Glutamatergic neuron (in vitro differentiated cells): ENCODE data around the gene IKBKE. TPM values are rescaled to one million over a fixed set of nuclear protein-coding genes. Genes with fewer than 3 reads are reported as not detected.

Experiments used
- DNase-seq: peaks from one replicate; pipeline ENCODE4 v3.0.0; 2022
- H3K27ac Mint-ChIP-seq: one replicate; pipeline ENCODE4 v1.8.0; 2020; ENCODE audit warnings: mild to moderate bottlenecking, mixed read lengths, inconsistent platforms; ENCODE audit not compliant: unreplicated experiment
- H3K27me3 Mint-ChIP-seq: one replicate; pipeline ENCODE4 v1.8.0; 2020; ENCODE audit warnings: mild to moderate bottlenecking, moderate library complexity, mixed read lengths, inconsistent platforms; ENCODE audit not compliant: unreplicated experiment
- H3K36me3 Mint-ChIP-seq: one replicate; pipeline ENCODE4 v1.8.0; 2020; ENCODE audit warnings: mild to moderate bottlenecking, mixed read lengths, inconsistent platforms; ENCODE audit not compliant: unreplicated experiment
- H3K4me1 Mint-ChIP-seq: one replicate; pipeline ENCODE4 v1.8.0; 2020; ENCODE audit warnings: mild to moderate bottlenecking, low read depth, mixed read lengths, inconsistent platforms; ENCODE audit not compliant: unreplicated experiment
- H3K4me3 Mint-ChIP-seq: one replicate; pipeline ENCODE4 v1.8.0; 2020; ENCODE audit warnings: mild to moderate bottlenecking, mixed read lengths, inconsistent platforms; ENCODE audit not compliant: unreplicated experiment
- H3K9me3 Mint-ChIP-seq: one replicate; pipeline ENCODE4 v1.8.0; 2020; ENCODE audit warnings: mild to moderate bottlenecking, moderate library complexity, mixed read lengths, inconsistent platforms; ENCODE audit not compliant: unreplicated experiment
- total RNA-seq: library from RNA; stranded (reverse); fragmentation: NEBNext Ultra II Directional; extraction: Animal tissue kit (Norgen Biotek cat#: 25700); gene quantifications from one replicate; pipeline ENCODE4 v1.2.1, GENCODE V29; 2021; ENCODE audit not compliant: unreplicated experiment
- TF ChIP-seq, protein P1 (sequence below): fragments of 200-600 bp; sonication (generic); IDR thresholded peaks from one replicate; pipeline ENCODE4 v1.5.0; 2021; ENCODE audit not compliant: partially characterized antibody, unreplicated experiment

Gene IKBKE
- total RNA-seq, 1 donor from 2014 or later: 0.20 TPM

DNA sequence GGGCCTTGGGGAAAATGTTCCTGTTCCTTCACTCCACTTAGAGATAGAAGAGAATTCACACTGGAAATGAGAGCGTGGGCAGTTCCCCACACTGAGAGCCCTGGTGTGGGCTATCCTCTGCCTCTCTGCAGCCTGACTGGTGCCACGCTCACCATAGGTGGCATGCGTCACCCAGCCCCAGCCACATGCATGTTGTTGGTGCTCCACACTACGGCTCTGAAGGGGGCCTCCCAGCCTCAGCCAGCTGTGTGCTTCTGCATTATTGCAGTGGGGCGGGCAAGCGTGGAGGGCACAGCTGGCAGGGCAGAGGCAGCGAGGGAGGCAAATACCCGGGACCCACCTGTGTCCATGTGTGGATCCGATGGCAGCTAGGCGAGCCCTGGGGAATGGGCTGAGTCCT, 22.3 kb downstream of the IKBKE start:
- TF ChIP-seq, protein P1, sequence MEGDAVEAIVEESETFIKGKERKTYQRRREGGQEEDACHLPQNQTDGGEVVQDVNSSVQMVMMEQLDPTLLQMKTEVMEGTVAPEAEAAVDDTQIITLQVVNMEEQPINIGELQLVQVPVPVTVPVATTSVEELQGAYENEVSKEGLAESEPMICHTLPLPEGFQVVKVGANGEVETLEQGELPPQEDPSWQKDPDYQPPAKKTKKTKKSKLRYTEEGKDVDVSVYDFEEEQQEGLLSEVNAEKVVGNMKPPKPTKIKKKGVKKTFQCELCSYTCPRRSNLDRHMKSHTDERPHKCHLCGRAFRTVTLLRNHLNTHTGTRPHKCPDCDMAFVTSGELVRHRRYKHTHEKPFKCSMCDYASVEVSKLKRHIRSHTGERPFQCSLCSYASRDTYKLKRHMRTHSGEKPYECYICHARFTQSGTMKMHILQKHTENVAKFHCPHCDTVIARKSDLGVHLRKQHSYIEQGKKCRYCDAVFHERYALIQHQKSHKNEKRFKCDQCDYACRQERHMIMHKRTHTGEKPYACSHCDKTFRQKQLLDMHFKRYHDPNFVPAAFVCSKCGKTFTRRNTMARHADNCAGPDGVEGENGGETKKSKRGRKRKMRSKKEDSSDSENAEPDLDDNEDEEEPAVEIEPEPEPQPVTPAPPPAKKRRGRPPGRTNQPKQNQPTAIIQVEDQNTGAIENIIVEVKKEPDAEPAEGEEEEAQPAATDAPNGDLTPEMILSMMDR: no peak
- DNase-seq: no peak
- Mint-ChIP-seq H3K27ac (peak overlapping the region; percentile 48), H3K4me3 (no peak overlapping the region), H3K36me3 (no peaks in the 10 kb centered on the region), H3K9me3 (peaks cover 3% of the 10 kb centered on the region), H3K4me1 (peaks cover 11% of the 10 kb centered on the region), H3K27me3 (peaks cover 5% of the 10 kb centered on the region)

DNA sequence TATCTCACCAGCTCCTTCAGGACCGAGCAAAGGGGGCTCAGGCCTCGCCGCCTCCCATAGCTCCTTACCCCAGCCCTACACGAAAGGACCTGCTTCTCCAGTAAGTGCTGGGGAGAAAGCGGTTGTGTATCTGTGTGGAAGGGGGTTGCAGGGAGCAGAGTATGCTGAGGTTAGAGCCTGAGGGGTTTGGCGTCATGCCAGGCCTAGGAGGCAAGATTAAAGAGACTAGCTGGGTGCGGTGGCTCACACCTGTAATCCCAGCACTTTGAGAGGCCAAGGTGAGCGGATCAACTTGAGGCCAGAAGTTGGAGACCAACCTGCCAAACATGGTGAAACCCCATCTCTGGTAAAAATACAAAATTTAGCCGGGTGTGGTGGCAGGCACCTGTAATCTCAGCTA, 23.0 kb downstream of the IKBKE start:
- no peaks in the 10 kb centered on the region for H3K36me3 Mint-ChIP-seq
- no peak overlapping the region for H3K27ac Mint-ChIP-seq
- TF ChIP-seq, protein P1: no peak
- peaks cover 3% of the 10 kb centered on the region for H3K27me3 Mint-ChIP-seq
- H3K9me3 Mint-ChIP-seq: peaks cover 3% of the 10 kb centered on the region
- DNase-seq: no peak
- peaks cover 11% of the 10 kb centered on the region for H3K4me1 Mint-ChIP-seq
- H3K4me3 Mint-ChIP-seq: no peak overlapping the region

DNA sequence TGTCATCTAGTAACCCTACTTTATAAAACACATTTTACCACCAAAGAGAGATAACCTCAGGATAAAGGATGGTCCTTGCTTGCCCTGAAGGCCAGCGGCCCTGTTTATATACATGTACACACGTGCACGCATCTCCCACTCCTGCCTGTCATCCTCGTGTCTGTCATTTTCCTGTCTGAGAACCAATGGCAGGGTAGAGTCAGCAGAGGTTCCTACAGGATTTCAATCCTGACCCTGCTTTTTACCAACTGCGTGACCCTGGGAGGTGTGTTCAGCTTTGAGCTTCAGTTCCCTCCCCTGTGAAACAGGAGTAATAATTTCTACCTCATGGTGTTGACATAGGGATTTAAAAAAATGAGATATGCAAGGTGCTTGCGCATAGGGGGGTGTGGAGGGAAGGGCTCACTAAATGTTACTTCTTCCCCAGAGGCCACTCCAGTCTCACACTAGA, 24.8 kb downstream of the IKBKE start:
- Mint-ChIP-seq H3K4me1 (peaks cover 11% of the 10 kb centered on the region), H3K27ac (no peak overlapping the region), H3K4me3 (no peak overlapping the region), H3K36me3 (no peaks in the 10 kb centered on the region), H3K9me3 (peaks cover 3% of the 10 kb centered on the region), H3K27me3 (peaks cover 3% of the 10 kb centered on the region)
- no peak for DNase-seq
- TF ChIP-seq, protein P1: no peak

DNA sequence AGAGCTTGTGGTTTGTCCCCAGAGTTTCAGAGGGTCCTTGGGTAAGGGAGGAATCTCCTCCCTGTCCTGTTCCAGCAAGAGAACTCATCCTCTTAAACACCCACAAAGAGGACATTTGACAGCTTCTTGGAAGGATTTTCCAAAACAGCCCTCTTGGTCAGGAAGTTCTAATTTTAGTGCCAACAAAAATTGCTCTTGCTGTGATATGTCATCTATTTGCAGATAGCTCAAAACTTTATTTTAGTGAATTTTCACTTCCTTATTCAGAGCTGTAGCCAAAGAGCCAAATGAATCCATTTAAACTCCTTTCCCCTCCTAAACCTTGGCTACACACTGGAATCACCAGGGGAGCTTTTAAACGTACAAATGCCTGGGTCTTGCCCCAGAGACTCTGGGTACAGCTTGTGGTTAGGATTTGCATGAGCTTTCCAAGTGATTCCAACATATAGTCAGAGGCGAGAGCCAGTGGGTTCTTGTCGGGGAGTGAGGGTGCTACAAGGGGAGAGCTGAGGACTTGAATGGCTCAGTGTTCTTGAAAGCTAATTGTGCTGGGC, 25.3 kb downstream of the IKBKE start:
- no peak overlapping the region for H3K27ac Mint-ChIP-seq
- H3K27me3 Mint-ChIP-seq: peaks cover 3% of the 10 kb centered on the region
- no peak overlapping the region for H3K4me3 Mint-ChIP-seq
- H3K4me1 Mint-ChIP-seq: peaks cover 8% of the 10 kb centered on the region
- H3K36me3 Mint-ChIP-seq: no peaks in the 10 kb centered on the region
- TF ChIP-seq, protein P1: no peak
- DNase-seq: no peak
- peaks cover 3% of the 10 kb centered on the region for H3K9me3 Mint-ChIP-seq

DNA sequence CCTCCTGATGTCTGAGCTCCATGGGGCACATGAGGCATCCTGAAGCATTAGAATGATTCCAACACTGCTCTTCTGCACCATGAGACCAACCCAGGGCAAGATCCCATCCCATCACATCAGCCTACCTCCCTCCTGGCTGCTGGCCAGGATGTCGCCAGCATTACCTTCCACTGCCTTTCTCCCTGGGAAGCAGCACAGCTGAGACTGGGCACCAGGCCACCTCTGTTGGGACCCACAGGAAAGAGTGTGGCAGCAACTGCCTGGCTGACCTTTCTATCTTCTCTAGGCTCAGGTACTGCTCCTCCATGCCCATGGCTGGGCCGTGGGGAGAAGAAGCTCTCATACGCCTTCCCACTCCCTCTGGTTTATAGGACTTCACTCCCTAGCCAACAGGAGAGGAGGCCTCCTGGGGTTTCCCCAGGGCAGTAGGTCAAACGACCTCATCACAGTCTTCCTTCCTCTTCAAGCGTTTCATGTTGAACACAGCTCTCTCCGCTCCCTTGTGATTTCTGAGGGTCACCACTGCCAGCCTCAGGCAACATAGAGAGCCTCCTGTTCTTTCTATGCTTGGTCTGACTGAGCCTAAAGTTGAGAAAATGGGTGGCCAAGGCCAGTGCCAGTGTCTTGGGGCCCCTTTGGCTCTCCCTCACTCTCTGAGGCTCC, 26.0 kb downstream of the IKBKE start:
- H3K27me3 Mint-ChIP-seq: peaks cover 3% of the 10 kb centered on the region
- H3K4me1 Mint-ChIP-seq: peaks cover 2% of the 10 kb centered on the region
- H3K27ac Mint-ChIP-seq: no peak overlapping the region
- TF ChIP-seq, protein P1: no peak
- no peak overlapping the region for H3K4me3 Mint-ChIP-seq
- H3K9me3 Mint-ChIP-seq: peaks cover 3% of the 10 kb centered on the region
- DNase-seq: no peak
- no peaks in the 10 kb centered on the region for H3K36me3 Mint-ChIP-seq
